Measurements from ENCODE around the gene DVL1.
A peak's percentile ranks its signal among the peaks of the same experiment; 100 is the strongest.

DVL1 gene

DNA sequence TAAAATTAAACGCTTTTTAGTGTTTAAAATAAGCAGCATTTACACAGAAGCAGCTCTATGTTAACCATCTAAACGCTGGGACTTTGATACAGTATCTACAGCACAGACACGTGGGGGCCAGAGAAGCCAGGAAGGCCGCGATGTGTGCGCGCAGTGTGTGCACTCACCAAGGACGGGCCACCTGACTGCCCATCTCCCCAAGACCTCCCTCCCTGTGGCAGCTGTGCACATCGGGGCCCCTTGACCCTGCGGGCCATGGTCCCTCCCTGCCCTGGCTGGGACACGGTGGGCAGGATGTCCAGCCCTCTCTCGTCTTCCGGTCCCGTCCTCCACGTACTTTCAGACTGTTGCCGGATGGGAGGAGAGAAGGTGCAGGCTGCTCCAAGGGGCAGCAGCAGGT lies 13.9 kb downstream of the DVL1 start:
- H3K79me1 ChIP-seq (replicated peaks; ENCODE audit: low read length, poor library complexity, severe bottlenecking), result peaks cover 10% of the 10 kb centered on the region
- 87% methylated on average over 16 of the region's 16 CpGs for WGBS

DNA sequence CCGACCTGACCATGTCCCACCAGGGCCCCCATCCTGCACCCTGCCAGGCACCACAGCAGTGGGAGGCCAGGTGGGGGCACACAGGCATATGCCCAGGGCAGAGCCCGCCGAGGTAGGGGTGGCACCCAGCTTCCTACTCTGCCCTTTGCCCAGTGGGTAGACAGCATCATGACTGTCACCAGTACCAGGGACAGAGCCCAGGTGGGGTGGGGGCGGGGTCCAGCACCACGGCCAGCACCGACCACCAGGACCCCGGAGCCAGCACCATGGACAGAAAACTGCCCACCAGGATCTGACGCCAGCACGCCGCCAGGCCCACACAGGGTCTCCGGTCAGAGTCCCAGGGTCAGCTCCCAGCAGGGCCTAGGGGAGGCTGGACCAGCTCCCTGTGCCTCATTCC lies 14.4 kb downstream of the DVL1 start:
- no peak overlapping the region for H2BK120ac ChIP-seq (ENCODE audit: low read depth, low read length)
- no peak overlapping the region for H3K18ac ChIP-seq (ENCODE audit: low read depth in 1 of 2, low read length in 2 of 2)
- H3K4me3 ChIP-seq (ENCODE audit: insufficient read depth in 1 of 2, low read depth in 1 of 2, low read length in 2 of 2), result no peak overlapping the region
- no peak overlapping the region for H3K27ac ChIP-seq (ENCODE audit: low read length, poor library complexity, severe bottlenecking)
- H2BK5ac ChIP-seq (ENCODE audit: low read depth, low read length, poor library complexity, severe bottlenecking), result no peak overlapping the region
- no peak overlapping the region for H3K9ac ChIP-seq (ENCODE audit: low read length)
- no peak overlapping the region for H2AFZ ChIP-seq (ENCODE audit: low read depth, low read length)
- H3K14ac ChIP-seq (ENCODE audit: low read length in 2 of 2), result no peak overlapping the region
- H2BK12ac ChIP-seq (ENCODE audit: low read length in 2 of 2), result no peak overlapping the region
- H4K8ac ChIP-seq (ENCODE audit: low read length), result no peak overlapping the region
- peaks cover 12 to 88% of the 10 kb centered on the region in 2 experiments for H3K36me3 ChIP-seq (ENCODE audit: control insufficient read depth in 1 of 2, insufficient read depth in 2 of 2, low read depth in 1 of 2, low read length in 2 of 2)
- H3K4me1 ChIP-seq (ENCODE audit: control insufficient read depth, insufficient read depth, low read depth, low read length), result peaks cover 28% of the 10 kb centered on the region
- H3K79me1 ChIP-seq (replicated peaks; ENCODE audit: low read length, poor library complexity, severe bottlenecking), result peaks cover 7% of the 10 kb centered on the region
- H3K27me3 ChIP-seq (ENCODE audit: control insufficient read depth in 1 of 2, insufficient read depth in 1 of 2, low read length in 2 of 2), result no peaks in the 10 kb centered on the region
- H4K91ac ChIP-seq (ENCODE audit: low read length), result no peak overlapping the region
- no peak overlapping the region for H3K4ac ChIP-seq (ENCODE audit: low read depth in 1 of 2, low read length in 2 of 2)
- no peak overlapping the region for H3K4me2 ChIP-seq (ENCODE audit: low read length, poor library complexity, severe bottlenecking)
- H3K9me3 ChIP-seq (ENCODE audit: control insufficient read depth, low read length), result no peaks in the 10 kb centered on the region
- WGBS, result 86% methylated on average over 11 of the region's 11 CpGs
- no peak for DNase-seq
- H2AK5ac ChIP-seq (ENCODE audit: low read length, severe bottlenecking), result no peak overlapping the region
- H2BK15ac ChIP-seq (ENCODE audit: low read depth, poor library complexity, severe bottlenecking), result no peak overlapping the region
- no peak overlapping the region for H3K23ac ChIP-seq (ENCODE audit: low read length in 2 of 2)

More for the DNA sequence above, 13.9 kb downstream of the DVL1 start:
- H4K91ac ChIP-seq (ENCODE audit: low read length), result no peak overlapping the region
- no peak overlapping the region for H2AFZ ChIP-seq (ENCODE audit: low read depth, low read length)
- H2BK5ac ChIP-seq (ENCODE audit: low read depth, low read length, poor library complexity, severe bottlenecking), result no peak overlapping the region
- no peak overlapping the region for H3K4me3 ChIP-seq (ENCODE audit: insufficient read depth in 1 of 2, low read depth in 1 of 2, low read length in 2 of 2)
- no peak for DNase-seq
- no peaks in the 10 kb centered on the region for H3K9me3 ChIP-seq (ENCODE audit: control insufficient read depth, low read length)
- H3K14ac ChIP-seq (ENCODE audit: low read length in 2 of 2), result no peak overlapping the region
- H2BK12ac ChIP-seq (ENCODE audit: low read length in 2 of 2), result no peak overlapping the region
- H2BK15ac ChIP-seq (ENCODE audit: low read depth, poor library complexity, severe bottlenecking), result no peak overlapping the region
- peaks cover 23% of the 10 kb centered on the region for H3K4me1 ChIP-seq (ENCODE audit: control insufficient read depth, insufficient read depth, low read depth, low read length)
- no peak overlapping the region for H2BK120ac ChIP-seq (ENCODE audit: low read depth, low read length)
- H3K18ac ChIP-seq (ENCODE audit: low read depth in 1 of 2, low read length in 2 of 2), result no peak overlapping the region
- H3K4ac ChIP-seq (ENCODE audit: low read depth in 1 of 2, low read length in 2 of 2), result no peak overlapping the region
- no peak overlapping the region for H3K4me2 ChIP-seq (ENCODE audit: low read length, poor library complexity, severe bottlenecking)
- no peak overlapping the region for H3K27ac ChIP-seq (ENCODE audit: low read length, poor library complexity, severe bottlenecking)
- no peak overlapping the region for H2AK5ac ChIP-seq (ENCODE audit: low read length, severe bottlenecking)
- H3K36me3 ChIP-seq (ENCODE audit: control insufficient read depth in 1 of 2, insufficient read depth in 2 of 2, low read depth in 1 of 2, low read length in 2 of 2), result peaks cover 13 to 88% of the 10 kb centered on the region in 2 experiments
- H3K27me3 ChIP-seq (ENCODE audit: control insufficient read depth in 1 of 2, insufficient read depth in 1 of 2, low read length in 2 of 2), result no peaks in the 10 kb centered on the region
- H3K9ac ChIP-seq (ENCODE audit: low read length), result no peak overlapping the region
- H3K23ac ChIP-seq (ENCODE audit: low read length in 2 of 2), result no peak overlapping the region
- no peak overlapping the region for H4K8ac ChIP-seq (ENCODE audit: low read length)

DNA sequence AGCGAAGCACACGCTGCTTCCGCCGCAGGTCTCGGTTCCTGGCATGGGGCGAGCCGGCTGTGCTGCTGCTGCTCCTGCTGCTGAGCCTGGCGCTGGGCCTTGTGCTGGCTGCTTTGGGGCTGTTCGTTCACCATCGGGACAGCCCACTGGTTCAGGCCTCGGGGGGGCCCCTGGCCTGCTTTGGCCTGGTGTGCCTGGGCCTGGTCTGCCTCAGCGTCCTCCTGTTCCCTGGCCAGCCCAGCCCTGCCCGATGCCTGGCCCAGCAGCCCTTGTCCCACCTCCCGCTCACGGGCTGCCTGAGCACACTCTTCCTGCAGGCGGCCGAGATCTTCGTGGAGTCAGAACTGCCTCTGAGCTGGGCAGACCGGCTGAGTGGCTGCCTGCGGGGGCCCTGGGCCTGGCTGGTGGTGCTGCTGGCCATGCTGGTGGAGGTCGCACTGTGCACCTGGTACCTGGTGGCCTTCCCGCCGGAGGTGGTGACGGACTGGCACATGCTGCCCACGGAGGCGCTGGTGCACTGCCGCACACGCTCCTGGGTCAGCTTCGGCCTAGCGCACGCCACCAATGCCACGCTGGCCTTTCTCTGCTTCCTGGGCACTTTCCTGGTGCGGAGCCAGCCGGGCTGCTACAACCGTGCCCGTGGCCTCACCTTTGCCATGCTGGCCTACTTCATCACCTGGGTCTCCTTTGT lies 15.5 kb downstream of the DVL1 start:
- H3K4me2 ChIP-seq (ENCODE audit: low read length, poor library complexity, severe bottlenecking), result no peak overlapping the region
- peak overlapping the region; percentile 1 for H4K91ac ChIP-seq (ENCODE audit: low read length)
- DNase-seq, result no peak

DNA sequence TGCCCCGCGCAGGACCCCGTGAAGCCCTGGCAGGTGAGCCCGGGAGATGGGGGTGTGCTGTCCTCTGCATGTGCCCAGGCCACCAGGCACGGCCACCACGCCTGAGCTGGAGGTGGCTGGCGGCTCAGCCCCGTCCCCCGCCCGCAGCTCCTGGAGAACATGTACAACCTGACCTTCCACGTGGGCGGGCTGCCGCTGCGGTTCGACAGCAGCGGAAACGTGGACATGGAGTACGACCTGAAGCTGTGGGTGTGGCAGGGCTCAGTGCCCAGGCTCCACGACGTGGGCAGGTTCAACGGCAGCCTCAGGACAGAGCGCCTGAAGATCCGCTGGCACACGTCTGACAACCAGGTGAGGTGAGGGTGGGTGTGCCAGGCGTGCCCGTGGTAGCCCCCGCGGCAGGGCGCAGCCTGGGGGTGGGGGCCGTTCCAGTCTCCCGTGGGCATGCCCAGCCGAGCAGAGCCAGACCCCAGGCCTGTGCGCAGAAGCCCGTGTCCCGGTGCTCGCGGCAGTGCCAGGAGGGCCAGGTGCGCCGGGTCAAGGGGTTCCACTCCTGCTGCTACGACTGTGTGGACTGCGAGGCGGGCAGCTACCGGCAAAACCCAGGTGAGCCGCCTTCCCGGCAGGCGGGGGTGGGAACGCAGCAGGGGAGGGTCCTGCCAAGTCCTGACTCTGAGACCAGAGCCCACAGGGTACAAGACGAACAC lies 16.3 kb downstream of the DVL1 start:
- no peak overlapping the region for H3K4ac ChIP-seq (ENCODE audit: low read depth in 1 of 2, low read length in 2 of 2)
- H3K4me1 ChIP-seq (ENCODE audit: control insufficient read depth, insufficient read depth, low read depth, low read length), result peaks cover 33% of the 10 kb centered on the region
- peak overlapping the region; percentile 58 for H4K91ac ChIP-seq (ENCODE audit: low read length)
- 93% methylated on average over 48 of the region's 48 CpGs for WGBS
- H4K8ac ChIP-seq (ENCODE audit: low read length), result no peak overlapping the region
- no peaks in the 10 kb centered on the region for H3K9me3 ChIP-seq (ENCODE audit: control insufficient read depth, low read length)
- no peak overlapping the region for H2BK5ac ChIP-seq (ENCODE audit: low read depth, low read length, poor library complexity, severe bottlenecking)
- no peak overlapping the region for H3K4me3 ChIP-seq (ENCODE audit: insufficient read depth in 1 of 2, low read depth in 1 of 2, low read length in 2 of 2)
- no peak overlapping the region for H3K4me2 ChIP-seq (ENCODE audit: low read length, poor library complexity, severe bottlenecking)
- no peak overlapping the region for H3K23ac ChIP-seq (ENCODE audit: low read length in 2 of 2)
- no peak overlapping the region for H2AK5ac ChIP-seq (ENCODE audit: low read length, severe bottlenecking)
- no peaks in the 10 kb centered on the region for H3K27me3 ChIP-seq (ENCODE audit: control insufficient read depth in 1 of 2, insufficient read depth in 1 of 2, low read length in 2 of 2)
- no peak overlapping the region for H3K18ac ChIP-seq (ENCODE audit: low read depth in 1 of 2, low read length in 2 of 2)
- peaks cover 0 to 88% of the 10 kb centered on the region in 2 experiments for H3K36me3 ChIP-seq (ENCODE audit: control insufficient read depth in 1 of 2, insufficient read depth in 2 of 2, low read depth in 1 of 2, low read length in 2 of 2)
- no peak overlapping the region for H2BK12ac ChIP-seq (ENCODE audit: low read length in 2 of 2)
- no peak overlapping the region for H3K14ac ChIP-seq (ENCODE audit: low read length in 2 of 2)
- no peak overlapping the region for H3K9ac ChIP-seq (ENCODE audit: low read length)
- no peak overlapping the region for H2AFZ ChIP-seq (ENCODE audit: low read depth, low read length)
- no peak overlapping the region for H2BK15ac ChIP-seq (ENCODE audit: low read depth, poor library complexity, severe bottlenecking)
- H3K79me1 ChIP-seq (replicated peaks; ENCODE audit: low read length, poor library complexity, severe bottlenecking), result peaks cover 8% of the 10 kb centered on the region
- no peak overlapping the region for H3K27ac ChIP-seq (ENCODE audit: low read length, poor library complexity, severe bottlenecking)
- no peak for DNase-seq
- no peak overlapping the region for H2BK120ac ChIP-seq (ENCODE audit: low read depth, low read length)

More for the DNA sequence above, 15.5 kb downstream of the DVL1 start:
- Histone ChIP-seq H2BK5ac (ENCODE audit: low read depth, low read length, poor library complexity, severe bottlenecking) (no peak overlapping the region), H2AFZ (ENCODE audit: low read depth, low read length) (no peak overlapping the region), H3K23ac (ENCODE audit: low read length in 2 of 2) (no peak overlapping the region), H2BK15ac (ENCODE audit: low read depth, poor library complexity, severe bottlenecking) (no peak overlapping the region), H3K9ac (ENCODE audit: low read length) (no peak overlapping the region), H2BK12ac (ENCODE audit: low read length in 2 of 2) (no peak overlapping the region), H3K27ac (ENCODE audit: low read length, poor library complexity, severe bottlenecking) (no peak overlapping the region), H3K18ac (ENCODE audit: low read depth in 1 of 2, low read length in 2 of 2) (no peak overlapping the region), H4K8ac (ENCODE audit: low read length) (no peak overlapping the region), H3K27me3 (ENCODE audit: control insufficient read depth in 1 of 2, insufficient read depth in 1 of 2, low read length in 2 of 2) (no peaks in the 10 kb centered on the region), H3K4me1 (ENCODE audit: control insufficient read depth, insufficient read depth, low read depth, low read length) (peaks cover 33% of the 10 kb centered on the region), H3K4me3 (ENCODE audit: insufficient read depth in 1 of 2, low read depth in 1 of 2, low read length in 2 of 2) (no peak overlapping the region), H3K4ac (ENCODE audit: low read depth in 1 of 2, low read length in 2 of 2) (no peak overlapping the region), H3K79me1 (replicated peaks; ENCODE audit: low read length, poor library complexity, severe bottlenecking) (peaks cover 6% of the 10 kb centered on the region), H3K14ac (ENCODE audit: low read length in 2 of 2) (no peak overlapping the region), H2AK5ac (ENCODE audit: low read length, severe bottlenecking) (no peak overlapping the region), H3K36me3 (ENCODE audit: control insufficient read depth in 1 of 2, insufficient read depth in 2 of 2, low read depth in 1 of 2, low read length in 2 of 2) (peaks cover 6 to 88% of the 10 kb centered on the region in 2 experiments), H3K9me3 (ENCODE audit: control insufficient read depth, low read length) (no peaks in the 10 kb centered on the region), H2BK120ac (ENCODE audit: low read depth, low read length) (no peak overlapping the region)
- WGBS, result 92% methylated on average over 36 of the region's 36 CpGs
